Measurements from ENCODE around the gene POLG2. TPM values are rescaled to one million over a fixed set of nuclear protein-coding genes. Genes with fewer than 3 reads are reported as not detected.

POLG2 gene
- total RNA-seq, 1 experiment from 2014 or later = 42.7 TPM

DNA sequence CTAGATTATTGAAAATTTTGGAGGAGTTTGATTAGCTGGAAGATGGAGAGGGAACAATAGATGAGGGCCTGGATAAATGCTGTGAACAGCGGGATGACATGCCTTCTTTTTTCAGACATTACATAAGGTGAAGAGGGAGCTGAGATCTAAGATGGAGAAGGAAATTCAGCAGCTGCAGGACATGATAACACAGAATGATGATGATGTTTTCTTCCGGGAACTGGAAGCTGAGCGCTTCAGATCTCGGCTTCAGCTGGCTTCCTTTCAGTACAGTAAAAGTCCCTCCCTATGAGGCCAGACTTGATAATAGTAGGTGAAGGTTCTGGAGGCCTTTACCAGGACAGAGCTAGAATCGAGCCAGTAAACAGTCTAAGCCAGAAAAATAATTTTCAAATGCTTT, 40.6 kb upstream of the POLG2 start:
- H3K27me3 Mint-ChIP-seq (ENCODE audit: low read depth) = no peaks in the 10 kb centered on the region
- CTCF ChIA-PET = interaction anchor here (1.0 kb wide), 1 partner anchor 46 kb away, joined by 3 read pairs; no protein-coding TSS in a partner anchor
- no peak overlapping the region for H3K27ac Mint-ChIP-seq
- no peaks in the 10 kb centered on the region for H3K4me1 Mint-ChIP-seq
- H3K36me3 Mint-ChIP-seq = peaks cover 49% of the 10 kb centered on the region
- H3K9me3 Mint-ChIP-seq = no peaks in the 10 kb centered on the region
- TF ChIP-seq ZNF317 (CRISPR knock-in tag; IDR thresholded peaks at IDR 0.05; ENCODE audit: borderline replicate concordance, low read depth) = no peak
- TF ChIP-seq, protein P1, sequence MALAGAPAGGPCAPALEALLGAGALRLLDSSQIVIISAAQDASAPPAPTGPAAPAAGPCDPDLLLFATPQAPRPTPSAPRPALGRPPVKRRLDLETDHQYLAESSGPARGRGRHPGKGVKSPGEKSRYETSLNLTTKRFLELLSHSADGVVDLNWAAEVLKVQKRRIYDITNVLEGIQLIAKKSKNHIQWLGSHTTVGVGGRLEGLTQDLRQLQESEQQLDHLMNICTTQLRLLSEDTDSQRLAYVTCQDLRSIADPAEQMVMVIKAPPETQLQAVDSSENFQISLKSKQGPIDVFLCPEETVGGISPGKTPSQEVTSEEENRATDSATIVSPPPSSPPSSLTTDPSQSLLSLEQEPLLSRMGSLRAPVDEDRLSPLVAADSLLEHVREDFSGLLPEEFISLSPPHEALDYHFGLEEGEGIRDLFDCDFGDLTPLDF (CRISPR knock-in tag; IDR thresholded peaks at IDR 0.05) = no peak
- no peak for TF ChIP-seq ZNF219 (CRISPR knock-in tag; IDR thresholded peaks at IDR 0.05; ENCODE audit: borderline replicate concordance)
- TF ChIP-seq ATF1 (CRISPR knock-in tag; IDR thresholded peaks at IDR 0.05) = no peak
- TF ChIP-seq JAZF1 (CRISPR knock-in tag; IDR thresholded peaks at IDR 0.05) = no peak
- no peak for TF ChIP-seq PRRX2 (CRISPR knock-in tag; IDR thresholded peaks at IDR 0.05)
- no peak for TF ChIP-seq FOXJ3 (CRISPR knock-in tag; IDR thresholded peaks at IDR 0.05; ENCODE audit: borderline replicate concordance)
- TF ChIP-seq ZNF671 (CRISPR knock-in tag; IDR thresholded peaks at IDR 0.05) = no peak
- no peak for TF ChIP-seq RORB (CRISPR knock-in tag; IDR thresholded peaks at IDR 0.05)
- no peak for TF ChIP-seq EMX1 (CRISPR knock-in tag; IDR thresholded peaks at IDR 0.05)
- TF ChIP-seq, protein P2, sequence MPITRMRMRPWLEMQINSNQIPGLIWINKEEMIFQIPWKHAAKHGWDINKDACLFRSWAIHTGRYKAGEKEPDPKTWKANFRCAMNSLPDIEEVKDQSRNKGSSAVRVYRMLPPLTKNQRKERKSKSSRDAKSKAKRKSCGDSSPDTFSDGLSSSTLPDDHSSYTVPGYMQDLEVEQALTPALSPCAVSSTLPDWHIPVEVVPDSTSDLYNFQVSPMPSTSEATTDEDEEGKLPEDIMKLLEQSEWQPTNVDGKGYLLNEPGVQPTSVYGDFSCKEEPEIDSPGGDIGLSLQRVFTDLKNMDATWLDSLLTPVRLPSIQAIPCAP (CRISPR knock-in tag; IDR thresholded peaks at IDR 0.05) = no peak
- no peak for TF ChIP-seq TCF7 (CRISPR knock-in tag; IDR thresholded peaks at IDR 0.05; ENCODE audit: low read depth)
- TF ChIP-seq ZNF121 (CRISPR knock-in tag; IDR thresholded peaks at IDR 0.05) = no peak
- TF ChIP-seq, protein P3, sequence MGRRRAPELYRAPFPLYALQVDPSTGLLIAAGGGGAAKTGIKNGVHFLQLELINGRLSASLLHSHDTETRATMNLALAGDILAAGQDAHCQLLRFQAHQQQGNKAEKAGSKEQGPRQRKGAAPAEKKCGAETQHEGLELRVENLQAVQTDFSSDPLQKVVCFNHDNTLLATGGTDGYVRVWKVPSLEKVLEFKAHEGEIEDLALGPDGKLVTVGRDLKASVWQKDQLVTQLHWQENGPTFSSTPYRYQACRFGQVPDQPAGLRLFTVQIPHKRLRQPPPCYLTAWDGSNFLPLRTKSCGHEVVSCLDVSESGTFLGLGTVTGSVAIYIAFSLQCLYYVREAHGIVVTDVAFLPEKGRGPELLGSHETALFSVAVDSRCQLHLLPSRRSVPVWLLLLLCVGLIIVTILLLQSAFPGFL (CRISPR knock-in tag; IDR thresholded peaks at IDR 0.05; ENCODE audit: borderline replicate concordance) = no peak
- TF ChIP-seq, protein P4, sequence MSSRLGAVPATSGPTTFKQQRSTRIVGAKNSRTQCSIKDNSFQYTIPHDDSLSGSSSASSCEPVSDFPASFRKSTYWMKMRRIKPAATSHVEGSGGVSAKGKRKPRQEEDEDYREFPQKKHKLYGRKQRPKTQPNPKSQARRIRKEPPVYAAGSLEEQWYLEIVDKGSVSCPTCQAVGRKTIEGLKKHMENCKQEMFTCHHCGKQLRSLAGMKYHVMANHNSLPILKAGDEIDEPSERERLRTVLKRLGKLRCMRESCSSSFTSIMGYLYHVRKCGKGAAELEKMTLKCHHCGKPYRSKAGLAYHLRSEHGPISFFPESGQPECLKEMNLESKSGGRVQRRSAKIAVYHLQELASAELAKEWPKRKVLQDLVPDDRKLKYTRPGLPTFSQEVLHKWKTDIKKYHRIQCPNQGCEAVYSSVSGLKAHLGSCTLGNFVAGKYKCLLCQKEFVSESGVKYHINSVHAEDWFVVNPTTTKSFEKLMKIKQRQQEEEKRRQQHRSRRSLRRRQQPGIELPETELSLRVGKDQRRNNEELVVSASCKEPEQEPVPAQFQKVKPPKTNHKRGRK (CRISPR knock-in tag; IDR thresholded peaks at IDR 0.05; ENCODE audit: borderline replicate concordance) = no peak
- TF ChIP-seq, protein P5, sequence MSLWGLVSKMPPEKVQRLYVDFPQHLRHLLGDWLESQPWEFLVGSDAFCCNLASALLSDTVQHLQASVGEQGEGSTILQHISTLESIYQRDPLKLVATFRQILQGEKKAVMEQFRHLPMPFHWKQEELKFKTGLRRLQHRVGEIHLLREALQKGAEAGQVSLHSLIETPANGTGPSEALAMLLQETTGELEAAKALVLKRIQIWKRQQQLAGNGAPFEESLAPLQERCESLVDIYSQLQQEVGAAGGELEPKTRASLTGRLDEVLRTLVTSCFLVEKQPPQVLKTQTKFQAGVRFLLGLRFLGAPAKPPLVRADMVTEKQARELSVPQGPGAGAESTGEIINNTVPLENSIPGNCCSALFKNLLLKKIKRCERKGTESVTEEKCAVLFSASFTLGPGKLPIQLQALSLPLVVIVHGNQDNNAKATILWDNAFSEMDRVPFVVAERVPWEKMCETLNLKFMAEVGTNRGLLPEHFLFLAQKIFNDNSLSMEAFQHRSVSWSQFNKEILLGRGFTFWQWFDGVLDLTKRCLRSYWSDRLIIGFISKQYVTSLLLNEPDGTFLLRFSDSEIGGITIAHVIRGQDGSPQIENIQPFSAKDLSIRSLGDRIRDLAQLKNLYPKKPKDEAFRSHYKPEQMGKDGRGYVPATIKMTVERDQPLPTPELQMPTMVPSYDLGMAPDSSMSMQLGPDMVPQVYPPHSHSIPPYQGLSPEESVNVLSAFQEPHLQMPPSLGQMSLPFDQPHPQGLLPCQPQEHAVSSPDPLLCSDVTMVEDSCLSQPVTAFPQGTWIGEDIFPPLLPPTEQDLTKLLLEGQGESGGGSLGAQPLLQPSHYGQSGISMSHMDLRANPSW (CRISPR knock-in tag; conservative IDR thresholded peaks at IDR 0.05; ENCODE audit: low read depth) = no peak
- no peak for TF ChIP-seq SMAD4 (CRISPR knock-in tag; IDR thresholded peaks at IDR 0.05)
- TF ChIP-seq, protein P6, sequence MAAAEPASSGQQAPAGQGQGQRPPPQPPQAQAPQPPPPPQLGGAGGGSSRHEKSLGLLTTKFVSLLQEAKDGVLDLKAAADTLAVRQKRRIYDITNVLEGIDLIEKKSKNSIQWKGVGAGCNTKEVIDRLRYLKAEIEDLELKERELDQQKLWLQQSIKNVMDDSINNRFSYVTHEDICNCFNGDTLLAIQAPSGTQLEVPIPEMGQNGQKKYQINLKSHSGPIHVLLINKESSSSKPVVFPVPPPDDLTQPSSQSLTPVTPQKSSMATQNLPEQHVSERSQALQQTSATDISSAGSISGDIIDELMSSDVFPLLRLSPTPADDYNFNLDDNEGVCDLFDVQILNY (CRISPR knock-in tag; IDR thresholded peaks at IDR 0.05) = no peak
- TF ChIP-seq ESRRA (CRISPR knock-in tag; IDR thresholded peaks at IDR 0.05; ENCODE audit: borderline replicate concordance) = no peak
- TF ChIP-seq, protein P7, sequence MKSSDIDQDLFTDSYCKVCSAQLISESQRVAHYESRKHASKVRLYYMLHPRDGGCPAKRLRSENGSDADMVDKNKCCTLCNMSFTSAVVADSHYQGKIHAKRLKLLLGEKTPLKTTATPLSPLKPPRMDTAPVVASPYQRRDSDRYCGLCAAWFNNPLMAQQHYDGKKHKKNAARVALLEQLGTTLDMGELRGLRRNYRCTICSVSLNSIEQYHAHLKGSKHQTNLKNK (CRISPR knock-in tag; IDR thresholded peaks at IDR 0.05) = no peak
- H3K4me3 Mint-ChIP-seq = no peak overlapping the region
- POLR2A ChIA-PET = no interaction called here
- no peak for ATAC-seq
- DNase-seq (ENCODE audit: low spot score) = no peak
